H1 (cell line): ENCODE measurements around the gene SPINK5. TPM values are rescaled to one million over a fixed set of nuclear protein-coding genes. Genes with fewer than 3 reads are reported as not detected.

Source experiments
- CTCF ChIA-PET: fragments of 300-600 bp; sonication (Branson Sonifier 250); formaldehyde crosslinking; loops from one replicate; lab custom pipeline; 2021; ENCODE audit not compliant: partially characterized antibody; lab: Charles Lee
- POLR2A ChIA-PET: fragments of 300-600 bp; sonication (Branson Sonifier 250); formaldehyde crosslinking; loops from one replicate; lab custom pipeline; 2021; ENCODE audit warnings: inconsistent platforms; ENCODE audit not compliant: partially characterized antibody; lab: Charles Lee
- DNase-seq, 2 experiments: peaks; one replicate each; pipeline versions ENCODE4 v3.0.0 to v3.0.0-alpha.2; 2010 to 2022; ENCODE audit warnings: low spot score in 2 of 2, low read depth in 1 of 2, mixed read lengths in 1 of 2
- FAIRE-seq: peaks from 2 replicates; lab custom pipeline; 2011; peaks lifted over from hg19 to GRCh38; lab: Jason Lieb, UNC
- H2AFZ ChIP-seq: 2 replicates; pipeline ENCODE4 v1.8.1; 2012; ENCODE audit warnings: low read length, inconsistent platforms
- H2AK5ac ChIP-seq: 2 replicates; pipeline ENCODE4 v1.6.1; 2013; ENCODE audit warnings: low read depth, low read length
- H2BK120ac ChIP-seq: replicated peaks from 2 replicates; pipeline ENCODE3; 2013; ENCODE audit warnings: low read depth, low read length, inconsistent platforms
- H2BK12ac ChIP-seq: 2 replicates; pipeline ENCODE4 v1.6.1; 2013; ENCODE audit warnings: low read depth, low read length
- H2BK15ac ChIP-seq: 2 replicates; pipeline ENCODE4 v1.6.1; 2013; ENCODE audit warnings: low read length
- H2BK20ac ChIP-seq: 2 replicates; pipeline ENCODE4 v1.6.1; 2013; ENCODE audit warnings: low read length
- H2BK5ac ChIP-seq: 2 replicates; pipeline ENCODE4 v1.6.1; 2013; ENCODE audit warnings: low read depth, low read length
- H3K14ac ChIP-seq: 2 replicates; pipeline ENCODE4 v1.6.1; 2013; ENCODE audit warnings: inconsistent platforms; ENCODE audit not compliant: insufficient read length
- H3K18ac ChIP-seq: 2 replicates; pipeline ENCODE4 v1.6.1; 2013; ENCODE audit warnings: low read length; ENCODE audit errors: extremely low read depth
- H3K23ac ChIP-seq: 2 replicates; pipeline ENCODE4 v1.6.1; 2013; ENCODE audit warnings: inconsistent platforms; ENCODE audit not compliant: insufficient read length
- H3K23me2 ChIP-seq: 2 replicates; pipeline ENCODE4 v1.6.1; 2013; ENCODE audit warnings: low read depth, low read length
- H3K27ac ChIP-seq: 2 replicates; pipeline ENCODE4 v1.6.1; 2011; ENCODE audit warnings: low read depth, low read length, inconsistent platforms
- H3K27me3 ChIP-seq, 4 experiments: replicated peaks in 1 of 4; 1 replicate in 1 of 4; 2 replicates in 3 of 4; pipeline versions ENCODE4 v1.6.1 to v1.8.1; 2011 to 2013; ENCODE audit warnings: low read length in 3 of 4, mild to moderate bottlenecking in 3 of 4, inconsistent platforms in 2 of 4, mixed read lengths in 2 of 4, moderate library complexity in 1 of 4; ENCODE audit not compliant: control insufficient read depth in 3 of 4, insufficient read depth in 3 of 4; ENCODE audit errors: extremely low read depth in 1 of 4
- H3K36me3 ChIP-seq, 4 experiments: 2 replicates each; pipeline versions ENCODE4 v1.6.1 to v1.8.1; 2011 to 2013; ENCODE audit warnings: mild to moderate bottlenecking in 4 of 4, low read length in 3 of 4, moderate library complexity in 2 of 4, control low read depth in 1 of 4, inconsistent platforms in 1 of 4; ENCODE audit not compliant: insufficient read depth in 4 of 4, control insufficient read depth in 2 of 4
- H3K4ac ChIP-seq: replicated peaks from 2 replicates; pipeline ENCODE3; 2013; ENCODE audit warnings: low read length, low read depth, mixed read lengths, inconsistent platforms; ENCODE audit not compliant: insufficient read length
- H3K4me1 ChIP-seq, 4 experiments: replicated peaks in 1 of 4; 1 replicate in 1 of 4; 2 replicates in 3 of 4; pipeline versions ENCODE4 v1.6.1 to v1.8.1; 2011 to 2013; ENCODE audit warnings: low read length in 3 of 4, inconsistent platforms in 2 of 4, mixed read lengths in 1 of 4; ENCODE audit not compliant: insufficient read depth in 4 of 4, control insufficient read depth in 3 of 4
- H3K4me2 ChIP-seq, 2 experiments: 2 replicates each; pipeline versions ENCODE4 v1.6.1 to v1.8.1; 2011 to 2013; ENCODE audit warnings: low read depth in 2 of 2, low read length in 2 of 2, control low read depth in 1 of 2, inconsistent platforms in 1 of 2, mild to moderate bottlenecking in 1 of 2; ENCODE audit not compliant: insufficient read depth in 1 of 2
- H3K4me3 ChIP-seq, 4 experiments: fragments of 200-600, 300-600 bp in 1 of 4; sonication (generic), shearing (Covaris generic), sonication (Bioruptor Twin) in 1 of 4; 2 replicates each; pipeline versions ENCODE4 v1.5.1 to v1.8.1; 2011 to 2016; ENCODE audit warnings: low read length in 4 of 4, low read depth in 3 of 4, control low read depth in 2 of 4, inconsistent platforms in 2 of 4, mild to moderate bottlenecking in 2 of 4, mixed read lengths in 1 of 4, moderate library complexity in 1 of 4; ENCODE audit not compliant: insufficient read depth in 2 of 4; ENCODE audit errors: extremely low read depth in 1 of 4
- H3K56ac ChIP-seq: replicated peaks from 2 replicates; pipeline ENCODE3; 2013; ENCODE audit warnings: low read depth, mild to moderate bottlenecking, mixed read lengths, low read length, inconsistent platforms; ENCODE audit not compliant: insufficient read length
- H3K79me1 ChIP-seq: 2 replicates; pipeline ENCODE4 v1.6.1; 2013; ENCODE audit warnings: low read depth, low read length, control low read depth
- H3K79me2 ChIP-seq, 2 experiments: 2 replicates each; pipeline versions ENCODE4 v1.6.1 to v1.8.1; 2012 to 2013; ENCODE audit warnings: low read length in 2 of 2, mild to moderate bottlenecking in 2 of 2, inconsistent platforms in 1 of 2; ENCODE audit not compliant: insufficient read depth in 2 of 2, control insufficient read depth in 1 of 2
- H3K9ac ChIP-seq, 4 experiments: replicated peaks in 1 of 4; 1 replicate in 1 of 4; 2 replicates in 3 of 4; pipeline versions ENCODE4 v1.6.1 to v1.8.1; 2011 to 2013; ENCODE audit warnings: low read depth in 3 of 4, low read length in 3 of 4, control low read depth in 2 of 4, mild to moderate bottlenecking in 2 of 4, moderate library complexity in 2 of 4, inconsistent platforms in 1 of 4; ENCODE audit errors: extremely low read depth in 1 of 4
- H3K9me3 ChIP-seq, 2 experiments: 2 replicates each; pipeline versions ENCODE4 v1.6.1 to v1.8.1; 2012 to 2013; ENCODE audit warnings: mild to moderate bottlenecking in 2 of 2, moderate library complexity in 2 of 2, control low read depth in 1 of 2, inconsistent platforms in 1 of 2, low read depth in 1 of 2, low read length in 1 of 2, mixed read lengths in 1 of 2; ENCODE audit not compliant: insufficient read depth in 2 of 2
- H4K20me1 ChIP-seq, 2 experiments: replicated peaks in 1 of 2; 2 replicates each; pipeline versions ENCODE3 to v1.8.1; 2011 to 2013; ENCODE audit warnings: inconsistent platforms in 2 of 2, low read length in 2 of 2, mild to moderate bottlenecking in 1 of 2; ENCODE audit not compliant: insufficient read depth in 2 of 2, control insufficient read depth in 1 of 2
- H4K5ac ChIP-seq: 2 replicates; pipeline ENCODE4 v1.6.1; 2013; ENCODE audit warnings: low read length, low read depth, mixed read lengths, inconsistent platforms; ENCODE audit not compliant: insufficient read length
- H4K8ac ChIP-seq: 2 replicates; pipeline ENCODE4 v1.8.0; 2013; ENCODE audit warnings: mild to moderate bottlenecking, moderate library complexity, low read length, inconsistent platforms; ENCODE audit not compliant: insufficient read depth; ENCODE audit errors: extremely low read depth
- H4K91ac ChIP-seq: replicated peaks from 2 replicates; pipeline ENCODE3; 2013; ENCODE audit warnings: low read length, mixed read lengths, inconsistent platforms; ENCODE audit not compliant: insufficient read length
- BRCA1 ChIP-seq: IDR thresholded peaks from 2 replicates; pipeline ENCODE4 v1.6.1; 2012; ENCODE audit warnings: low read depth, low read length, improper control_type of control experiment
- CHD1 ChIP-seq: IDR thresholded peaks from 2 replicates; pipeline ENCODE4 v1.6.1; 2012; ENCODE audit warnings: low read depth, low read length, improper control_type of control experiment
- CREB1 ChIP-seq: IDR thresholded peaks from 2 replicates; pipeline ENCODE4 v1.6.1; 2012; ENCODE audit warnings: inconsistent platforms
- GABPA ChIP-seq: IDR thresholded peaks from 2 replicates; pipeline ENCODE4 v1.6.1; 2011; ENCODE audit warnings: mild to moderate bottlenecking, low read length, moderate library complexity, borderline replicate concordance; ENCODE audit not compliant: insufficient read depth
- GTF2F1 ChIP-seq: IDR thresholded peaks from 2 replicates; pipeline ENCODE4 v1.6.1; 2012; ENCODE audit warnings: low read depth, low read length, improper control_type of control experiment, borderline replicate concordance
- HDAC2 ChIP-seq, 2 experiments: fragments of 300-600 bp in 1 of 2; sonication (generic) in 1 of 2; IDR thresholded peaks; 2 replicates each; pipeline ENCODE4 v1.6.1; 2011 to 2012; ENCODE audit warnings: low read depth in 2 of 2, low read length in 2 of 2, mild to moderate bottlenecking in 2 of 2, moderate library complexity in 2 of 2, borderline replicate concordance in 1 of 2, inconsistent platforms in 1 of 2
- KDM4A ChIP-seq: IDR thresholded peaks from one replicate; pipeline ENCODE4 v1.7.1; 2012; ENCODE audit warnings: low read depth, mild to moderate bottlenecking, moderate library complexity, low read length, inconsistent platforms; ENCODE audit not compliant: severe bottlenecking
- NRF1 ChIP-seq: IDR thresholded peaks from 2 replicates; pipeline ENCODE4 v1.6.1; 2011; ENCODE audit warnings: mild to moderate bottlenecking, low read depth, low read length, improper control_type of control experiment
- SRF ChIP-seq: IDR thresholded peaks from 2 replicates; pipeline ENCODE4 v1.6.1; 2011; ENCODE audit warnings: mild to moderate bottlenecking, low read depth, low read length, moderate library complexity
- SUZ12 ChIP-seq: fragments of 200-600 bp; sonication (generic); IDR thresholded peaks from 2 replicates; pipeline ENCODE4 v1.6.1; 2012; ENCODE audit warnings: mild to moderate bottlenecking, inconsistent platforms, low read length, moderate library complexity, mixed read lengths
- TAF7 ChIP-seq: optimal IDR thresholded peaks from 2 replicates; pipeline ENCODE3; 2011; ENCODE audit warnings: low read depth, mild to moderate bottlenecking, inconsistent platforms, low read length, moderate library complexity, borderline replicate concordance
- TCF12 ChIP-seq: IDR thresholded peaks from 2 replicates; pipeline ENCODE4 v1.6.1; 2011; ENCODE audit warnings: low read depth, mild to moderate bottlenecking, low read length
- TEAD4 ChIP-seq: IDR thresholded peaks from 2 replicates; pipeline ENCODE4 v1.6.1; 2012; ENCODE audit warnings: low read depth, low read length, inconsistent platforms, mixed read lengths
- YY1 ChIP-seq: IDR thresholded peaks from 2 replicates; pipeline ENCODE4 v1.6.1; 2011; ENCODE audit warnings: low read depth, mild to moderate bottlenecking, low read length
- ZNF274 ChIP-seq: IDR thresholded peaks from 2 replicates; pipeline ENCODE4 v1.7.0; 2012; ENCODE audit warnings: low read length, borderline replicate concordance; ENCODE audit errors: extremely low read depth
- WGBS, 2 experiments: shearing (Covaris generic) in 1 of 2; methylation state at CpG; one replicate each; pipeline versions ENCODE4 v1.1.6 to v1.1.7; 2013 to 2015; ENCODE audit warnings: low lambda C conversion rate in 2 of 2, mixed read lengths in 2 of 2, inconsistent platforms in 1 of 2, low coverage in 1 of 2, missing lambda C conversion rate in 1 of 2; ENCODE audit not compliant: insufficient replicate concordance in 2 of 2, insufficient coverage in 1 of 2, insufficient read length in 1 of 2; ENCODE audit errors: extremely low coverage in 1 of 2, missing lambda C conversion rate in 1 of 2; 5-methylcytosine and 5-hydroxymethylcytosine counted together
- polyA plus RNA-seq, 7 experiments: library from polyadenylated mRNA; depleted of rRNA in 3 of 7; stranded (reverse) in 5 of 7; unstranded in 2 of 7; fragments of >200 nt in 5 of 7; fragments of 200-250 nt in 2 of 7; gene quantifications; 1 replicate in 5 of 7; 2 replicates in 1 of 7; 4 replicates in 1 of 7; pipeline versions ENCODE4 v1.2.1 to v1.2.3, GENCODE V29; 2011 to 2013; ENCODE audit warnings: missing spikeins in 2 of 7, mixed read lengths in 2 of 7
- total RNA-seq: library from RNA; stranded (reverse); fragmentation: NEBNext Ultra II Directional; extraction: Animal tissue kit (Norgen Biotek cat#: 25700); gene quantifications from 2 replicates; pipeline ENCODE4 v1.2.1, GENCODE V29; 2021

SPINK5 gene
- total and polyA plus RNA-seq, 2 of the 8 experiments (the other 6 are each of a cell fraction or from before 2014, with no cell fraction given), result 1.4 to 2.2 TPM

- FAIRE-seq (no peak), DNase-seq (no peak)
- no peak overlapping the region for H2BK5ac ChIP-seq
- no peak overlapping the region for H2AK5ac ChIP-seq
- no peaks in the 10 kb centered on the region for H3K79me2 ChIP-seq
- H3K4me3 ChIP-seq, result no peak overlapping the region
- H3K4me1 ChIP-seq, result no peaks in the 10 kb centered on the region
- H3K36me3 ChIP-seq, result no peaks in the 10 kb centered on the region
- no peak overlapping the region for H3K4me2 ChIP-seq
- H2BK15ac ChIP-seq, result no peak overlapping the region
- no peak overlapping the region for H3K18ac ChIP-seq
- peaks cover 0 to 2% (median 0%) of the 10 kb centered on the region in 4 experiments; a peak in 1 of 7 replicates for H3K27me3 ChIP-seq
- H4K20me1 ChIP-seq, result no peaks in the 10 kb centered on the region
- WGBS, 2 experiments, result 86% methylated on average over 4 of the region's 4 CpGs; no CpG with 5 or more reads in 1 of the 2 experiments
- H3K4ac ChIP-seq, result no peak overlapping the region
- ChIA-PET CTCF (interaction anchor here (0.7 to 1.7 kb wide), 5 partner anchors 11 to 164 kb away, joined by 3 to 6 read pairs (median 4); no protein-coding TSS in a partner anchor), POLR2A (interaction anchor here (0.6 kb wide), 1 partner anchor 237 kb away, joined by 6 read pairs; no protein-coding TSS in a partner anchor)
- no peak overlapping the region for H2BK12ac ChIP-seq
- H4K5ac ChIP-seq, result no peak overlapping the region
- H3K56ac ChIP-seq, result no peak overlapping the region
- no peak overlapping the region for H2BK20ac ChIP-seq
- H3K27ac ChIP-seq, result no peak overlapping the region
- no peaks in the 10 kb centered on the region for H3K9me3 ChIP-seq
- no peaks in the 10 kb centered on the region for H3K79me1 ChIP-seq
- no peak overlapping the region for H3K9ac ChIP-seq
- no peak overlapping the region for H3K23ac ChIP-seq
- no peak overlapping the region for H4K8ac ChIP-seq
- H4K91ac ChIP-seq, result no peak overlapping the region
- no peak overlapping the region for H2BK120ac ChIP-seq
- no peak overlapping the region for H3K14ac ChIP-seq
- H2AFZ ChIP-seq, result no peak overlapping the region
- no peaks in the 10 kb centered on the region; the same call in 1 of the 2 replicates for H3K23me2 ChIP-seq
- TF ChIP-seq TAF7 (no peak), SRF (no peak), ZNF274 (no peak), NRF1 (no peak), GABPA (no peak), SUZ12 (no peak), TEAD4 (no peak), GTF2F1 (no peak), CHD1 (no peak), YY1 (no peak), BRCA1 (no peak), KDM4A (no peak), CREB1 (no peak), HDAC2 (IDR thresholded peaks at IDR 0.05; ENCODE audit: borderline replicate concordance in 1 of 2, low read depth in 2 of 2, low read length in 2 of 2) (no peak), TCF12 (no peak)
These were observed 83.6 kb downstream of the SPINK5 start for GRCh38 chr5:148147415-148147814.
